ENCODE data around the gene IQCH.

Gene IQCH

DNA sequence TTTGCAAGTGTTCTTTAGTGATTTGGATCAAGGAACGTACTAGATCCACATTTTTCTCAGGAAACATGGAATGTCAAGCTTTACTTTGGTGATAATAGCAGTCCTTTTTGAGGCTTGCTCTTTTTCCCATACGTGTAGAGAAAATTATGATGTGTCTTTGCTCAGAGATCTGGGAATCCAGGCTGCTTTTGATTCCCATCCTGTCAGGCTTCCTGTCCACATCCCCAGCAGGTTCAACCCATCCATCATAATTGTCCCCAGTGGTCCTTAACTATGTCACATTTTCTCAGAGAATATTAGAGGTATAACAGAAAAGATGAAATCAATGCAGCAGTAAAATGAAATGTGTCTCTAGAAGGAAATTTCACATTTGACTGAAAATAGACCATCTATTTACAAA is 111.4 kb downstream of the IQCH start:
- Histone ChIP-seq H3K27me3 (replicated peaks; ENCODE audit: control insufficient read depth, insufficient read depth, low read length) (no peaks in the 10 kb centered on the region), H3K4me3 (replicated peaks; ENCODE audit: low read depth, low read length) (no peak overlapping the region), H3K36me3 (ENCODE audit: control insufficient read depth, insufficient read depth, low read length) (no peaks in the 10 kb centered on the region)
- no peak for DNase-seq (ENCODE audit: extremely low read depth, insufficient read length)
- TF ChIP-seq, protein P1, sequence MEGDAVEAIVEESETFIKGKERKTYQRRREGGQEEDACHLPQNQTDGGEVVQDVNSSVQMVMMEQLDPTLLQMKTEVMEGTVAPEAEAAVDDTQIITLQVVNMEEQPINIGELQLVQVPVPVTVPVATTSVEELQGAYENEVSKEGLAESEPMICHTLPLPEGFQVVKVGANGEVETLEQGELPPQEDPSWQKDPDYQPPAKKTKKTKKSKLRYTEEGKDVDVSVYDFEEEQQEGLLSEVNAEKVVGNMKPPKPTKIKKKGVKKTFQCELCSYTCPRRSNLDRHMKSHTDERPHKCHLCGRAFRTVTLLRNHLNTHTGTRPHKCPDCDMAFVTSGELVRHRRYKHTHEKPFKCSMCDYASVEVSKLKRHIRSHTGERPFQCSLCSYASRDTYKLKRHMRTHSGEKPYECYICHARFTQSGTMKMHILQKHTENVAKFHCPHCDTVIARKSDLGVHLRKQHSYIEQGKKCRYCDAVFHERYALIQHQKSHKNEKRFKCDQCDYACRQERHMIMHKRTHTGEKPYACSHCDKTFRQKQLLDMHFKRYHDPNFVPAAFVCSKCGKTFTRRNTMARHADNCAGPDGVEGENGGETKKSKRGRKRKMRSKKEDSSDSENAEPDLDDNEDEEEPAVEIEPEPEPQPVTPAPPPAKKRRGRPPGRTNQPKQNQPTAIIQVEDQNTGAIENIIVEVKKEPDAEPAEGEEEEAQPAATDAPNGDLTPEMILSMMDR (IDR thresholded peaks at IDR 0.05; ENCODE audit: insufficient read depth, low read length, poor library complexity, severe bottlenecking): no peak

GRCh38 chr15:67366904-67367303 is 112.3 kb downstream of the IQCH start:
- TF ChIP-seq, protein P1 (IDR thresholded peaks at IDR 0.05; ENCODE audit: insufficient read depth, low read length, poor library complexity, severe bottlenecking): no peak
- H3K4me3 ChIP-seq (replicated peaks; ENCODE audit: low read depth, low read length): no peak overlapping the region
- no peaks in the 10 kb centered on the region for H3K36me3 ChIP-seq (ENCODE audit: control insufficient read depth, insufficient read depth, low read length)
- no peak for DNase-seq (ENCODE audit: extremely low read depth, insufficient read length)
- H3K27me3 ChIP-seq (replicated peaks; ENCODE audit: control insufficient read depth, insufficient read depth, low read length): no peaks in the 10 kb centered on the region

GRCh38 chr15:67369359-67369998 is 114.9 kb downstream of the IQCH start:
- TF ChIP-seq, protein P1 (IDR thresholded peaks at IDR 0.05; ENCODE audit: insufficient read depth, low read length, poor library complexity, severe bottlenecking): no peak
- Histone ChIP-seq H3K36me3 (ENCODE audit: control insufficient read depth, insufficient read depth, low read length) (no peaks in the 10 kb centered on the region), H3K4me3 (replicated peaks; ENCODE audit: low read depth, low read length) (no peak overlapping the region), H3K27me3 (replicated peaks; ENCODE audit: control insufficient read depth, insufficient read depth, low read length) (no peaks in the 10 kb centered on the region)
- DNase-seq (ENCODE audit: extremely low read depth, insufficient read length): no peak

DNA sequence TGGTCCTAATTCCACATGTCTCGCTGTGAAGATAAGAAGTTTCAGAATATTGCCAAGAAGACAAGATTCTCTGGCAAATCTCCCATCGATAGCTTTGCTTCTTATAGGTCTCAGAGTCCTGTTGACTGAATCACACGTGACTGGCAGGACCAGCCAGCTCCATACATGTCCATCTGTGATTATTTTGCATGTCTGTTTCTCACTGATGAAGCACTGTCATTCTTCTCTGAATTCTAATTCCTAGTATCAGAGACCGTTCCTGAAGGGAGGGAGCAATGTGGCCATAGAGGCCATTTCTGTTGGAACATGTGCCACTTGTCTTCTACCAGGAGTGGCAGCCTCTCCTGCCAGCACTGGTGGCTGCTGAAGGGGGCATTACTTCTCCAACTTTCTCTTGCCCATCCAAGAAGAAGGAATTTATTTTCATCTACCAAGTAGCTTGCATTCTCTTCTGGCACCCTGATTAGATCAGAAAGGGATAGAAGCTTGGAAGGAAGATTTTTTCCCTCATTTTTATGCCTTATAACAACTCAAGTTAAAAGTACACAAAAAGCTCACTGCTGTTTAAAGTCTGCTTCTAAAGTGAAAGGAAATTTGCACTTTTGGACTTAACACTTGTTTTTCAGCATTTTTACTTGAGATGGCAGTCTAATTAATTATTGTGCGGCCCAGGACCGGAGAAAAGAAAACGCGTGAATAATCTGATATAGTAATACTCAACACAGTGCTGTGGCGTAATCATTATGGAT is 115.8 kb downstream of the IQCH start:
- TF ChIP-seq, protein P1 (IDR thresholded peaks at IDR 0.05; ENCODE audit: insufficient read depth, low read length, poor library complexity, severe bottlenecking): no peak
- Histone ChIP-seq H3K27me3 (replicated peaks; ENCODE audit: control insufficient read depth, insufficient read depth, low read length) (no peaks in the 10 kb centered on the region), H3K36me3 (ENCODE audit: control insufficient read depth, insufficient read depth, low read length) (no peaks in the 10 kb centered on the region), H3K4me3 (replicated peaks; ENCODE audit: low read depth, low read length) (no peak overlapping the region)
- no peak for DNase-seq (ENCODE audit: extremely low read depth, insufficient read length)

DNA sequence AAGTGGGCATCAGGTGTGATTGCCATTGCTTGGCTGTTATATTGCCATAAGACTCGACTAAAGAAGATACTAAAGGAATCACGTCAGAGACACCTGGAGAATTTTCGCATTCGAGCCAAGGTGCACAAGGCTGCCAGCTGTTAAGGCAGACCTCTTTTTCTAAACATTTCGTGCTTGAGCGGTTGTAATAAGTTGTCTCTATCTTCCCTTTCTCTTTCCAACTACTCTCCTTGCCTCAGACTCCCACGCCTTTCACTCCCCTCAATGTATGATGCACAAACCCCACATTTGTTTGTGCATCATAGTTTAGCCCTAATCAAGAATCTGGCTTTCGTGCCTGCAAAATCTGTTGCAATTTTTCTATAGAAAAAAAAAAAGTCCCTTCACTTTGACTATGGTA is 118.0 kb downstream of the IQCH start:
- Histone ChIP-seq H3K36me3 (ENCODE audit: control insufficient read depth, insufficient read depth, low read length) (no peaks in the 10 kb centered on the region), H3K4me3 (replicated peaks; ENCODE audit: low read depth, low read length) (no peak overlapping the region), H3K27me3 (replicated peaks; ENCODE audit: control insufficient read depth, insufficient read depth, low read length) (no peaks in the 10 kb centered on the region)
- no peak for DNase-seq (ENCODE audit: extremely low read depth, insufficient read length)
- TF ChIP-seq, protein P1 (IDR thresholded peaks at IDR 0.05; ENCODE audit: insufficient read depth, low read length, poor library complexity, severe bottlenecking): no peak
